Large intestine (tissue), 3 donors: ENCODE measurements around the gene TLX3. TPM values are rescaled to one million over a fixed set of nuclear protein-coding genes. Genes with fewer than 3 reads are reported as not detected.
"Not testable (repeated sequence)": the region's sequence is repeated elsewhere in the genome, so short reads cannot be mapped to it uniquely, and the experiment has no call there.

Experiments
- DNase-seq, 2 donors: peaks; one replicate each; pipeline versions ENCODE4 v3.0.0 to v3.0.0-alpha.2; 2013
- H3K27ac ChIP-seq: one replicate; pipeline ENCODE4 v1.5.1; 2013; ENCODE audit warnings: low read length
- H3K27me3 ChIP-seq: 2 replicates; pipeline ENCODE4 v1.6.1; 2013; ENCODE audit warnings: low read length; ENCODE audit not compliant: control insufficient read depth, insufficient read depth
- H3K36me3 ChIP-seq: 2 replicates; pipeline ENCODE4 v1.6.1; 2013; ENCODE audit warnings: low read length; ENCODE audit not compliant: control insufficient read depth, insufficient read depth
- H3K4me1 ChIP-seq: one replicate; pipeline ENCODE4 v1.6.1; 2013; ENCODE audit warnings: low read length; ENCODE audit not compliant: control insufficient read depth, insufficient read depth
- H3K4me3 ChIP-seq: one replicate; pipeline ENCODE4 v1.5.1; 2013; ENCODE audit warnings: low read length
- H3K9me3 ChIP-seq: one replicate; pipeline ENCODE4 v1.6.1; 2013; ENCODE audit warnings: mild to moderate bottlenecking, low read depth, low read length, moderate library complexity; ENCODE audit not compliant: control insufficient read depth
- WGBS: methylation state at CpG from one replicate; pipeline ENCODE4 v1.1.5; 2013; ENCODE audit warnings: low lambda C conversion rate; ENCODE audit not compliant: insufficient coverage; 5-methylcytosine and 5-hydroxymethylcytosine counted together
- polyA plus RNA-seq: library from polyadenylated mRNA; unstranded; fragments of 120-200 nt; gene quantifications from one replicate; pipeline ENCODE4 v1.2.1, GENCODE V29; 2013

Gene TLX3
- polyA plus RNA-seq, 1 donor, result not detected

DNA sequence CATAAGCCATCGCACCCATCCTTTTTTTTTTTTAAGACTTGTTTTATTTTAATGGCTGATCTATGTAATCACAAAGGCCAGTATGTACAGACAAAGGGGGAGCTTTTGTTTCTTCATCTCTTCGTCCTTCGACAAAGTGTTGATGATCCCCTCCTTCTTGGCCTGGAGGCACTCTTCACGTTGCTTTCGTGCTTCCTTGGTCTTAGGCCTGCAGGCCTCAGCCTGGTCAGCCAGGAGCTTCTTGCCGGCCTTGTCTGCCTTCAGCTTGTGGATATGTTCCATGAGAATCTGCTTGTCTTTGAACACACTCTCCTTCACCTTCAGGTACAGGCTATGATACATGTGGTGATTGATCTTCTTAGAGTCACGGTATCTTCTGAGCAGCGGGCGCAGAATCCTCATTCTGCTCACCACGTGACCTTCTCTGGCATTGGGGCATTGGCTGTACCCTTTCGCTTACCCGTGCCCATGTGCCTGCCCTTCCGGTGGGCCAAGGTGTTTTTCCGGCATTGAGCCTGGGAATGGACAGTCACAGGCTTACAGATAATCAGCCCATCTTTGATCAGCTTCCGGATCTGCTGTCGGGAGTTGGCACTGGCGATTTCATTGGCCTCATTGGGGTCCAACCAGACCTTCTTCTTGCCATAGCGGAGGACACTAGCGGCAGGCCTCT is 36.0 kb downstream of the TLX3 start:
- WGBS, result 90% methylated on average over 4 of the region's 19 CpGs

DNA sequence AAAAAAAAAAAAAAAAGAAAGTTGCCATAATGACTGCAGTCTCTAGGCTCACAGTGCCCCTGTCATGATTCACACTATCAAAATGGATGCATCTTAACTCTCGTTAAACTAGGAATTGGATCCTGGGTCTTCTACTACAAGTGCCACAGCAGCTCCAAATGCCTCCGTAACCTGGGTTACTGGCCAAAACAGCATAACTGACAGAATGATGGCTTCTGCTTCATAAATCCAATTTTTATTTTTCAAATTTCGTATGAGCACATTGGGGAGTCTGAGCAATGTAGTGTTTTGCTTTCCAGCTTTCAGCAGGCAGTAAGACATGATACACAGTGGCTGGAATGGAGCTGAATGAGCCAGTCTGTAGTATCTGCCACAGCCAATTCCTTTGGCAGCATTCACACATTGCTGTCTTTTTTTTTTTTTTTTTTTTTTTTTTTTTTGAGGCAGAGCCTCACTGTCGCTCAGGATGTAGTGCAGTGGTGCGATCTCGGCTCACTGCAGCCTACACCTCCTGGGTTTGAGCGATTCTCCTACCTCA is 42.6 kb downstream of the TLX3 start:
- Histone ChIP-seq H3K27ac (no peak overlapping the region), H3K4me3 (no peak overlapping the region), H3K4me1 (no peaks in the 10 kb centered on the region), H3K9me3 (no peaks in the 10 kb centered on the region), H3K36me3 (no peaks in the 10 kb centered on the region), H3K27me3 (no peaks in the 10 kb centered on the region)
- DNase-seq, result no peak
- WGBS, result no CpG with 5 or more reads among the region's 7 CpGs

More for the DNA sequence above, 36.0 kb downstream of the TLX3 start:
- H3K4me3 ChIP-seq, result no peak overlapping the region
- H3K9me3 ChIP-seq, result no peaks in the 10 kb centered on the region
- no peak for DNase-seq
- H3K36me3 ChIP-seq, result no peaks in the 10 kb centered on the region
- no peak overlapping the region for H3K27ac ChIP-seq
- H3K4me1 ChIP-seq, result no peaks in the 10 kb centered on the region
- H3K27me3 ChIP-seq, result no peaks in the 10 kb centered on the region

GRCh38 chr5:171355302-171355724 is 46.3 kb downstream of the TLX3 start:
- no CpG with 5 or more reads among the region's 5 CpGs for WGBS

DNA sequence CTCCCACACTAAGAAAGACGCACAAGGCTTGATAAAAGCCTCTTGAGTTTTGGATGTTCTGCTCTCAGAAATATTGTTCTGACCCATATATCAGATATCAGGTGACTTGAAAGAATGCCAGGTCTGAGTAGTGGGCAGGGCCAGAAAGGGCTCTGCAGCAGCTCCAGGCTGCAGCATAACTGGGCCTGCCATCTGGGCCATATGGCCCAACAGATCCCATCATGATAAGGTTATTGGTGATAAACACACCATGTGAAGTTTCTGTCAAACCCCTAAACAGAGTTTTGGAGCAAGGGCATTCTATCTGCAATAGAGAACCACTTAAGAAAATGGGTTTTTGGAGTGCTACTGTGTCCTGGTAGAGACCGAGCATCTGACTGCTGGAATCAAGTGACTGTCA is 48.8 kb downstream of the TLX3 start:
- WGBS, result no CpG with 5 or more reads among the region's 2 CpGs
- Histone ChIP-seq H3K4me3 (no peak overlapping the region), H3K36me3 (no peaks in the 10 kb centered on the region), H3K27me3 (no peaks in the 10 kb centered on the region), H3K9me3 (no peaks in the 10 kb centered on the region), H3K27ac (no peak overlapping the region), H3K4me1 (no peaks in the 10 kb centered on the region)
- DNase-seq, result no peak

More at GRCh38 chr5:171355302-171355724, 46.3 kb downstream of the TLX3 start:
- no peak overlapping the region for H3K4me3 ChIP-seq
- no peaks in the 10 kb centered on the region for H3K36me3 ChIP-seq
- H3K27ac ChIP-seq, result no peak overlapping the region
- no peaks in the 10 kb centered on the region for H3K27me3 ChIP-seq
- H3K9me3 ChIP-seq, result no peaks in the 10 kb centered on the region
- no peak for DNase-seq
- no peaks in the 10 kb centered on the region for H3K4me1 ChIP-seq

DNA sequence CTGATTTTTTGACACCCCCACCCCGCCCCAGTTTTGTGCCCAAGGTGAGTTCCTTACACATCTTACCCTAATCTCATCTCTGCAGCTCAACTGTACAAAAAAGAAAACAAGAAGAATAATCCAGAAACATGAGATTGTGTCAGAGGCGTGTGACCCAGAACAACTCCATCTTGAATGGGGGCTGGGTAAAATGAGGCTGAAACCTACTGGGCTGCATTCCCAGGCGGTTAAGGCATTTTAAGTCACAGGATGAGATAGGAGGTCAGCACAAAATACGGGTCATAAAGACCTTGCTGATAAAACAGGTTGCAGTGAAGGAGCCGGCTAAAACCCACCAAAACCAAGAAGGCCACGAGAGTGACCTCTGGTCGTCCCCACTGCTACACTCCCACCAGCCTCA is 52.1 kb downstream of the TLX3 start:
- not testable (repeated sequence) for H3K27me3 ChIP-seq, H3K27ac ChIP-seq, H3K4me3 ChIP-seq, H3K36me3 ChIP-seq, DNase-seq, H3K4me1 ChIP-seq, H3K9me3 ChIP-seq
- no CpG with 5 or more reads among the region's 7 CpGs for WGBS

Other genes starting within 250 kb of the TLX3 start
- 2,359 TPM for gene NPM1, start 78.6 kb downstream of the TLX3 start, polyA plus RNA-seq
- gene FGF18, start 110.4 kb downstream of the TLX3 start, polyA plus RNA-seq, result 1.4 TPM